PFSK-1 (cell line): ENCODE measurements around the gene PEF1.

Source experiments
- POLR2AphosphoS5 ChIP-seq: IDR thresholded peaks from 2 replicates; pipeline ENCODE4 v1.6.1; 2012; ENCODE audit warnings: low read depth, mild to moderate bottlenecking, control low read depth, low read length, moderate library complexity
- SIN3A ChIP-seq: IDR thresholded peaks from 2 replicates; pipeline ENCODE4 v1.6.1; 2012; ENCODE audit warnings: mild to moderate bottlenecking, low read length, moderate library complexity, borderline replicate concordance; ENCODE audit not compliant: insufficient read depth
- TAF1 ChIP-seq: IDR thresholded peaks from 2 replicates; pipeline ENCODE4 v1.6.1; 2012; ENCODE audit warnings: low read length, control low read depth, borderline replicate concordance; ENCODE audit not compliant: insufficient read depth
- TF ChIP-seq, protein P1 (sequence below), 2 experiments: IDR thresholded peaks; 2 replicates each; pipeline versions ENCODE4 v1.6.1 to v1.8.0; 2011 to 2012; ENCODE audit warnings: low read depth in 2 of 2, low read length in 2 of 2, control low read depth in 1 of 2, inconsistent platforms in 1 of 2, mild to moderate bottlenecking in 1 of 2, moderate library complexity in 1 of 2; ENCODE audit not compliant: insufficient read depth in 1 of 2

DNA sequence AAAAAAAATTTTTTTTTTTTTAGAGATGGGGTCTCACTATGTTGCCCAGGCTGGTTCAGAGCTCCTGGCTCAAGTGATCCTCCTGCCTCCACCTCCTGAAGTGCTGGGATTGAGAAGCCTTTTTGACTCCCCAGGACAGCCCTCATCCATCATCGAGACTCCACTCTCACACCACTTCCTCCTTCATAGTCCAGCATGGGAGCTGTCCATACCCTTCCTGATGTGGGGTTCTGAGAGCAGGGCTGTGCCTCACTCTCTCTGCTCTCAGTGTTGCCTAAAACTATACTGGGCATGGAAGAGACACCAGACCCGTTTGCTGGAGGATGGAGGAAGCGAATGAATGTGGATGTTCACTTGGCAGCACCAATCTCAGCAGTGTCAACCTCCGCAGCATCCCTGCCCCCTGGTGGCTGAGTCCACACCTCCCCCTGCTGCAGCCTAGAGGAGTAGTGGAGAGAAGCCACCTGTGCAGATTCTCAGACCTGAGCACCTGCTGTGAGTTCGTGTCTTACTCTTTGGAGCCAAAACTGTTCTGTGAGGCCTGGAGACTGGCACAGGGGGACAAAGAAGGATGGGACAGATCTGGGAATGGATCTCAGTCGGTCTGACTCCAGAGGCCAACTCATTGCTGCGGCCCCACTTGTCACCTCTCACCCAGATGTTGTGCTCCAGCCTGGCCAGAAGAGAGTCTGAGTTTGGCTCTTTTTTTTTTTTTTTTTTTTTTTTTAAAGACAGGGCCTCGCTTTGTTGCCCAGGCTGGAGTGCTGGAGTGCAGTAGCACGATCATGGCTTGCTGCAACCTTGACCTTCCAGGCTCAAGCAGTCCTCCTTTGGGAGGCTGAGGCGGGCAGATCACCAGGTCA, 50.7 kb downstream of the PEF1 start:
- no peak for TF ChIP-seq POLR2AphosphoS5
- TF ChIP-seq, protein P1, sequence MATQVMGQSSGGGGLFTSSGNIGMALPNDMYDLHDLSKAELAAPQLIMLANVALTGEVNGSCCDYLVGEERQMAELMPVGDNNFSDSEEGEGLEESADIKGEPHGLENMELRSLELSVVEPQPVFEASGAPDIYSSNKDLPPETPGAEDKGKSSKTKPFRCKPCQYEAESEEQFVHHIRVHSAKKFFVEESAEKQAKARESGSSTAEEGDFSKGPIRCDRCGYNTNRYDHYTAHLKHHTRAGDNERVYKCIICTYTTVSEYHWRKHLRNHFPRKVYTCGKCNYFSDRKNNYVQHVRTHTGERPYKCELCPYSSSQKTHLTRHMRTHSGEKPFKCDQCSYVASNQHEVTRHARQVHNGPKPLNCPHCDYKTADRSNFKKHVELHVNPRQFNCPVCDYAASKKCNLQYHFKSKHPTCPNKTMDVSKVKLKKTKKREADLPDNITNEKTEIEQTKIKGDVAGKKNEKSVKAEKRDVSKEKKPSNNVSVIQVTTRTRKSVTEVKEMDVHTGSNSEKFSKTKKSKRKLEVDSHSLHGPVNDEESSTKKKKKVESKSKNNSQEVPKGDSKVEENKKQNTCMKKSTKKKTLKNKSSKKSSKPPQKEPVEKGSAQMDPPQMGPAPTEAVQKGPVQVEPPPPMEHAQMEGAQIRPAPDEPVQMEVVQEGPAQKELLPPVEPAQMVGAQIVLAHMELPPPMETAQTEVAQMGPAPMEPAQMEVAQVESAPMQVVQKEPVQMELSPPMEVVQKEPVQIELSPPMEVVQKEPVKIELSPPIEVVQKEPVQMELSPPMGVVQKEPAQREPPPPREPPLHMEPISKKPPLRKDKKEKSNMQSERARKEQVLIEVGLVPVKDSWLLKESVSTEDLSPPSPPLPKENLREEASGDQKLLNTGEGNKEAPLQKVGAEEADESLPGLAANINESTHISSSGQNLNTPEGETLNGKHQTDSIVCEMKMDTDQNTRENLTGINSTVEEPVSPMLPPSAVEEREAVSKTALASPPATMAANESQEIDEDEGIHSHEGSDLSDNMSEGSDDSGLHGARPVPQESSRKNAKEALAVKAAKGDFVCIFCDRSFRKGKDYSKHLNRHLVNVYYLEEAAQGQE (IDR thresholded peaks at IDR 0.05; ENCODE audit: insufficient read depth in 1 of 2, low read depth in 2 of 2, low read length in 2 of 2), result peak in 1 of 2 experiments; percentile 63; a peak in 2 of 4 replicates
- TF ChIP-seq SIN3A, result no peak
- no peak for TF ChIP-seq TAF1
